Keratinocyte (primary cell): ENCODE data around the gene CC2D1A. TPM values are rescaled to one million over a fixed set of nuclear protein-coding genes. Genes with fewer than 3 reads are reported as not detected.

Experiments used
- DNase-seq: peaks from one replicate; pipeline ENCODE4 v3.0.0-alpha.2; 2011; ENCODE audit warnings: low read depth, missing footprints, low spot score
- FAIRE-seq: peaks from 2 replicates; lab custom pipeline; 2011; peaks lifted over from hg19 to GRCh38; lab: Jason Lieb, UNC
- H2AFZ ChIP-seq: 2 replicates; pipeline ENCODE4 v1.6.0; 2012; ENCODE audit warnings: low read length, control low read depth, inconsistent platforms; ENCODE audit not compliant: control insufficient read depth
- H3K27ac ChIP-seq: 2 replicates; pipeline ENCODE4 v1.5.1; 2011; ENCODE audit warnings: low read length; ENCODE audit not compliant: control insufficient read depth, insufficient read depth
- H3K27me3 ChIP-seq: 3 replicates; pipeline ENCODE4 v1.6.0; 2011; ENCODE audit warnings: low read length; ENCODE audit not compliant: control insufficient read depth, insufficient read depth; ENCODE audit errors: extremely low read depth
- H3K36me3 ChIP-seq, 2 experiments: 2 replicates in 1 of 2; 3 replicates in 1 of 2; pipeline ENCODE4 v1.5.1; 2011; ENCODE audit warnings: low read length in 2 of 2, mild to moderate bottlenecking in 1 of 2; ENCODE audit not compliant: control insufficient read depth in 2 of 2, insufficient read depth in 2 of 2; ENCODE audit errors: extremely low read depth in 1 of 2
- H3K4me1 ChIP-seq: 3 replicates; pipeline ENCODE4 v1.5.1; 2011; ENCODE audit warnings: low read length; ENCODE audit not compliant: control insufficient read depth, insufficient read depth; ENCODE audit errors: extremely low read depth
- H3K4me2 ChIP-seq: 3 replicates; pipeline ENCODE4 v1.6.0; 2011; ENCODE audit warnings: low read depth, low read length; ENCODE audit not compliant: control insufficient read depth, insufficient read depth; ENCODE audit errors: extremely low read depth
- H3K4me3 ChIP-seq, 3 experiments: fragments of 200-600 bp in 1 of 3; sonication (generic) in 1 of 3; 2 replicates in 2 of 3; 3 replicates in 1 of 3; pipeline ENCODE4 v1.5.1; 2011 to 2016; ENCODE audit warnings: low read length in 3 of 3, mild to moderate bottlenecking in 3 of 3, control low read depth in 2 of 3, inconsistent platforms in 1 of 3, low read depth in 1 of 3, mixed read lengths in 1 of 3, mixed run types in 1 of 3, moderate library complexity in 1 of 3; ENCODE audit not compliant: control insufficient read depth in 2 of 3, insufficient read depth in 2 of 3; ENCODE audit errors: extremely low read depth in 1 of 3
- H3K79me2 ChIP-seq: 2 replicates; pipeline ENCODE4 v1.6.0; 2012; ENCODE audit warnings: low read length; ENCODE audit not compliant: control insufficient read depth, insufficient read depth
- H3K9ac ChIP-seq: 3 replicates; pipeline ENCODE4 v1.6.0; 2011; ENCODE audit warnings: low read length; ENCODE audit not compliant: control insufficient read depth, insufficient read depth; ENCODE audit errors: extremely low read depth
- H3K9me1 ChIP-seq: 3 replicates; pipeline ENCODE4 v1.6.0; 2011; ENCODE audit warnings: low read length; ENCODE audit not compliant: control insufficient read depth, insufficient read depth; ENCODE audit errors: extremely low read depth
- H3K9me3 ChIP-seq: 2 replicates; pipeline ENCODE4 v1.5.1; 2012; ENCODE audit warnings: low read depth, low read length; ENCODE audit not compliant: control insufficient read depth
- H4K20me1 ChIP-seq: 3 replicates; pipeline ENCODE4 v1.6.0; 2011; ENCODE audit warnings: low read length; ENCODE audit not compliant: control insufficient read depth, insufficient read depth; ENCODE audit errors: extremely low read depth
- EZH2 ChIP-seq: IDR thresholded peaks from one replicate; pipeline ENCODE4 v1.6.1; 2012; ENCODE audit warnings: inconsistent platforms, mild to moderate bottlenecking, low read length, moderate library complexity
- dilution Hi-C: fragments of 300-500 bp; cut with MboI; formaldehyde crosslinking; loops from one replicate; pipeline ENCODE4 v1.7.0; 2020; ENCODE audit warnings: low sequenced_read_pairs; ENCODE audit not compliant: extremely low pct_ligation_motif_present
- polyA plus RNA-seq, 5 experiments: library from polyadenylated mRNA; depleted of rRNA in 3 of 5; stranded (reverse) in 3 of 5; stranded (forward) in 1 of 5; unstranded in 1 of 5; fragments of >200 nt; gene quantifications; 1 replicate in 1 of 5; 2 replicates in 3 of 5; 3 replicates in 1 of 5; pipeline versions ENCODE4 v1.2.1 to v1.2.3, GENCODE V29; 2011 to 2012; ENCODE audit warnings: missing spikeins in 2 of 5, low read depth in 1 of 5, low replicate concordance in 1 of 5
- TF ChIP-seq, protein P1 (sequence below), 3 experiments: IDR thresholded peaks in 1 of 3; conservative IDR thresholded peaks in 1 of 3; optimal IDR thresholded peaks in 1 of 3; 2 replicates in 2 of 3; 3 replicates in 1 of 3; pipeline versions ENCODE3 to v1.5.1; 2011; ENCODE audit warnings: low read length in 3 of 3, mild to moderate bottlenecking in 3 of 3, moderate library complexity in 2 of 3, control low read depth in 1 of 3, inconsistent platforms in 1 of 3; ENCODE audit not compliant: insufficient read depth in 2 of 3; ENCODE audit errors: extremely low read depth in 1 of 3

The CC2D1A gene
- polyA plus RNA-seq, 1 donor (not counting 4 experiments of a cell fraction or from before 2014, with no cell fraction given) = 11.2 TPM

DNA sequence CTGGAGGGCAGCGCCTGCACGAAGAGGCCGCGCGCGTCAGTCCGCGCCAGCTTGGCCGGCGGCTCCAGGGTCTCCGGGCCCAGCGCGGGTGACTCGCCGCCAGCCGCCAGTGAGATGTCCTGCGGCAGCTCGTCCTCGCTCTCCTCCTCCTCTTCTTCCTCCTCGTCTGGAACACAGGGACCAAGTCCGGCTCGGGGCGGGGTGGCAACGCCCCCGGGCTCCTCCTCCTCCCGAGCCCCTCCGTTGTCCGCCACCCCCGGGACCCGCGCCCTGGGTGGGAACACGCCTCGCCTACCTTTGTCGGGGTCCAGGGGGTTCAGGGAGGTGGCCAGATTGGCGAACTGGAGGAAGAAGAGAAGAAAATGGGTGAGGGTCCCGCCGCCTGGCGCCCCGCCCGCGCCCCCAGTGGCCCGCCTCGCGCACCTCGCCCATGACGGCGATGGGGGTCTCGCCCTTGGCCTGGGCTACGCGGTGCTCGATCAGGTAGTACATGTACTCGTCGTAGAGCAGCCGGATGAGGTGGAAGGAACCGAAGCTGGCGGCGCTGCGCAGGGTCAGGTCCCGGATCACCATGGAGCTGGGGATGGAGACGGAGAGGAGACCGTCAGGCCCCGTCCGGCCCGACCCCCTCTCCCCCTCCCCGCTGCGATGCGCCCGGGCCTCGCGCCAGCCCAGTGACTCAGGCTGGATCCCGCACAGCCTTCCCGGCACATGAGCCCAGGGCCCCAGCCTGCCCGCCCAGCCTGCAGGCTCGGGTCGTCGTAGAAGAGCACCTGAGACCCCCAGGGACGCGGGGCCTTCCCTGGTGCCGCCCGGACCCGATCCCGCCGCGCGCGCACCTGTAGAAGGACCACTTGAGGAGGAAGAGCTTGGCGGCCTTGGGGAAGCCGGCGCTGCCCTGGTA is 57.0 kb downstream of the CC2D1A start:
- dilution Hi-C loops = no loop called here
- H3K27ac ChIP-seq = no peak overlapping the region
- H3K4me3 ChIP-seq = no peak overlapping the region
- no peak for TF ChIP-seq EZH2
- H2AFZ ChIP-seq = no peak overlapping the region
- no peaks in the 10 kb centered on the region for H3K27me3 ChIP-seq
- H3K9me1 ChIP-seq = no peaks in the 10 kb centered on the region
- no peaks in the 10 kb centered on the region for H3K9me3 ChIP-seq
- no peak overlapping the region for H3K4me2 ChIP-seq
- no peaks in the 10 kb centered on the region for H3K4me1 ChIP-seq
- DNase-seq = no peak
- FAIRE-seq = no peak
- no peaks in the 10 kb centered on the region for H3K79me2 ChIP-seq
- peaks cover 13 to 29% of the 10 kb centered on the region in 2 experiments for H3K36me3 ChIP-seq
- H4K20me1 ChIP-seq = no peaks in the 10 kb centered on the region
- H3K9ac ChIP-seq = no peak overlapping the region

DNA sequence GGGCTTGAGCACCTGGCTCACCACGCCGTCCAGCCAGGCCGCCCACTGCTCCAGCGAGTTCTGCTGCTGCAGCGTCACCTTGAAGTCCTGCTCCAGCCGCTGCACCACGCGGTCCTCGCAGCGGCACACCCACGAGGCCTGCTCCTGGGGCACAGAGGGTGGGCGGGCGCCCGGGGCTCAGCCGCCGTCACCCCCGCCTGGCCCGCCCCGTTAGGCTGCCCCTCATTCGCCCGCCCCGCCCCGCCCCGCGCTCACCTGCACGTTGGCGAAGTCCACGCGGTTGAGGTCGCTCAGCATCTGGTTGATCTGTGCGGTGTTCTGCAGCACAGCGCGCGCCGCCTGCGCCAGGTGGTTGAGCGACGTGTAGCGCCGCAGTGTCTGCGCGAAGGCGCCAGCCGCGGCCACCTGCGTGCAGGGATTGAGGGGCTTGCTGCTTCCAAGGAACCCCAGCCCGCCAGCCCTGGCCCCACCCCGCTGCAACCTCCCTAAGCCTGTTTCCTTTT is 57.7 kb downstream of the CC2D1A start:
- H3K79me2 ChIP-seq = no peaks in the 10 kb centered on the region

More for the DNA sequence above, 57.7 kb downstream of the CC2D1A start:
- no peaks in the 10 kb centered on the region for H3K4me1 ChIP-seq
- DNase-seq = no peak
- no peak overlapping the region for H3K4me2 ChIP-seq
- H3K9me1 ChIP-seq = no peaks in the 10 kb centered on the region
- dilution Hi-C loops = no loop called here
- no peaks in the 10 kb centered on the region for H3K9me3 ChIP-seq
- H3K27me3 ChIP-seq = no peaks in the 10 kb centered on the region
- TF ChIP-seq, protein P1, sequence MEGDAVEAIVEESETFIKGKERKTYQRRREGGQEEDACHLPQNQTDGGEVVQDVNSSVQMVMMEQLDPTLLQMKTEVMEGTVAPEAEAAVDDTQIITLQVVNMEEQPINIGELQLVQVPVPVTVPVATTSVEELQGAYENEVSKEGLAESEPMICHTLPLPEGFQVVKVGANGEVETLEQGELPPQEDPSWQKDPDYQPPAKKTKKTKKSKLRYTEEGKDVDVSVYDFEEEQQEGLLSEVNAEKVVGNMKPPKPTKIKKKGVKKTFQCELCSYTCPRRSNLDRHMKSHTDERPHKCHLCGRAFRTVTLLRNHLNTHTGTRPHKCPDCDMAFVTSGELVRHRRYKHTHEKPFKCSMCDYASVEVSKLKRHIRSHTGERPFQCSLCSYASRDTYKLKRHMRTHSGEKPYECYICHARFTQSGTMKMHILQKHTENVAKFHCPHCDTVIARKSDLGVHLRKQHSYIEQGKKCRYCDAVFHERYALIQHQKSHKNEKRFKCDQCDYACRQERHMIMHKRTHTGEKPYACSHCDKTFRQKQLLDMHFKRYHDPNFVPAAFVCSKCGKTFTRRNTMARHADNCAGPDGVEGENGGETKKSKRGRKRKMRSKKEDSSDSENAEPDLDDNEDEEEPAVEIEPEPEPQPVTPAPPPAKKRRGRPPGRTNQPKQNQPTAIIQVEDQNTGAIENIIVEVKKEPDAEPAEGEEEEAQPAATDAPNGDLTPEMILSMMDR (optimal IDR thresholded peaks at IDR 0.05 in 1 of 3, IDR thresholded peaks at IDR 0.05 in 1 of 3, conservative IDR thresholded peaks at IDR 0.05 in 1 of 3; ENCODE audit: extremely low read depth in 1 of 3, insufficient read depth in 2 of 3, low read length in 3 of 3) = no peak
- no peak for TF ChIP-seq EZH2
- no peak overlapping the region for H3K4me3 ChIP-seq
- H4K20me1 ChIP-seq = no peaks in the 10 kb centered on the region
- H3K9ac ChIP-seq = no peak overlapping the region
- no peak overlapping the region for H3K27ac ChIP-seq
- H2AFZ ChIP-seq = no peak overlapping the region
- H3K36me3 ChIP-seq = peaks cover 13 to 24% of the 10 kb centered on the region in 2 experiments
- no peak for FAIRE-seq
